HepG2 (cell line): ENCODE results near the gene VPS11. TPM values are rescaled to one million over a fixed set of nuclear protein-coding genes. Genes with fewer than 3 reads are reported as not detected.

Experiments
- ARNT2 ChIP-seq: sonication (generic); formaldehyde crosslinking; IDR thresholded peaks from 2 replicates; pipeline ENCODE4 v1.8.0; 2022; ENCODE audit warnings: mild to moderate bottlenecking, low read depth, missing genetic modification reagents, moderate library complexity
- ATAD3A ChIP-seq: sonication (generic); formaldehyde crosslinking; IDR thresholded peaks from 2 replicates; pipeline ENCODE4 v1.4.0; 2020; ENCODE audit warnings: missing genetic modification reagents
- ATF7 ChIP-seq, 2 experiments: fragments of 450-650 bp in 1 of 2; sonication (generic) in 1 of 2; formaldehyde crosslinking in 1 of 2; IDR thresholded peaks; 2 replicates each; pipeline versions ENCODE4 v1.4.0 to v1.6.1; 2016 to 2020; ENCODE audit warnings: antibody characterized with exemption in 1 of 2, mild to moderate bottlenecking in 1 of 2, missing genetic modification reagents in 1 of 2
- ATF7-NPFF ChIP-seq: sonication (generic); formaldehyde crosslinking; IDR thresholded peaks from 2 replicates; pipeline ENCODE4 v1.8.1; 2023; ENCODE audit warnings: mild to moderate bottlenecking, low read depth, missing genetic modification reagents, moderate library complexity
- ERF ChIP-seq: IDR thresholded peaks from 2 replicates; pipeline ENCODE4 v1.6.1; 2018; ENCODE audit warnings: missing biosample characterization, missing genetic modification reagents
- FOSL1 ChIP-seq: sonication (generic); formaldehyde crosslinking; IDR thresholded peaks from 2 replicates; pipeline ENCODE4 v1.9.0; 2021; ENCODE audit warnings: missing genetic modification reagents, borderline replicate concordance
- GATAD1 ChIP-seq: IDR thresholded peaks from 2 replicates; pipeline ENCODE4 v1.6.1; 2016; ENCODE audit warnings: missing genetic modification reagents, missing compliant biosample characterization
- HBP1 ChIP-seq: IDR thresholded peaks from 2 replicates; pipeline ENCODE4 v1.6.1; 2016; ENCODE audit warnings: low read depth, control low read depth
- HOXD1 ChIP-seq: sonication (generic); formaldehyde crosslinking; IDR thresholded peaks from 2 replicates; pipeline ENCODE4 v1.5.0; 2020; ENCODE audit warnings: missing genetic modification reagents
- KLF11 ChIP-seq: IDR thresholded peaks from 2 replicates; pipeline ENCODE4 v1.6.1; 2016; ENCODE audit warnings: missing compliant biosample characterization
- MAFG ChIP-seq: sonication (generic); formaldehyde crosslinking; IDR thresholded peaks from 2 replicates; pipeline ENCODE4 v1.5.1; 2020; ENCODE audit warnings: mild to moderate bottlenecking, missing genetic modification reagents
- NFATC3 ChIP-seq: sonication (generic); formaldehyde crosslinking; IDR thresholded peaks from 2 replicates; pipeline ENCODE4 v1.5.1; 2020; ENCODE audit warnings: mild to moderate bottlenecking, missing genetic modification reagents
- NPAS2 ChIP-seq: sonication (generic); formaldehyde crosslinking; IDR thresholded peaks from 2 replicates; pipeline ENCODE4 v1.8.0; 2022; ENCODE audit warnings: mild to moderate bottlenecking, missing genetic modification reagents, borderline replicate concordance
- PHF21A ChIP-seq: sonication (generic); formaldehyde crosslinking; IDR thresholded peaks from 2 replicates; pipeline ENCODE4 v1.5.0; 2020; ENCODE audit warnings: mild to moderate bottlenecking, missing genetic modification reagents
- PRMT3 ChIP-seq: sonication (generic); formaldehyde crosslinking; IDR thresholded peaks from 2 replicates; pipeline ENCODE4 v1.8.1; 2022; ENCODE audit warnings: low read depth, mild to moderate bottlenecking, moderate library complexity, missing genetic modification reagents, borderline replicate concordance
- RELA ChIP-seq: sonication (generic); formaldehyde crosslinking; IDR thresholded peaks from 2 replicates; pipeline ENCODE4 v1.4.0; 2020; ENCODE audit warnings: missing genetic modification reagents
- SMC3 ChIP-seq: IDR thresholded peaks from 2 replicates; pipeline ENCODE4 v1.6.1; 2011; ENCODE audit warnings: low read length, improper control_type of control experiment
- THRA ChIP-seq: sonication (generic); formaldehyde crosslinking; IDR thresholded peaks from 2 replicates; pipeline ENCODE4 v1.4.0; 2020; ENCODE audit warnings: missing genetic modification reagents, borderline replicate concordance
- ZBTB21 ChIP-seq: sonication (generic); formaldehyde crosslinking; IDR thresholded peaks from 2 replicates; pipeline ENCODE4 v1.4.0; 2020; ENCODE audit warnings: missing genetic modification reagents
- ZFP36L2 ChIP-seq: sonication (generic); formaldehyde crosslinking; IDR thresholded peaks from 2 replicates; pipeline ENCODE4 v1.4.0; 2020; ENCODE audit warnings: missing genetic modification reagents
- polyA plus RNA-seq, 8 experiments: library from polyadenylated mRNA; depleted of rRNA in 3 of 8; stranded (reverse) in 7 of 8; unstranded in 1 of 8; fragments of >200 nt; fragmentation: Illumina TruSeq in 4 of 8; extraction: Trizol in 4 of 8; gene quantifications; 2 replicates each; pipeline versions ENCODE4 v1.2.1 to v1.2.3, GENCODE V29; 2011 to 2016; ENCODE audit warnings: low read depth in 4 of 8, missing spikeins in 1 of 8, mixed read lengths in 1 of 8; ENCODE audit not compliant: insufficient read depth in 1 of 8
- total RNA-seq, 5 experiments: library from RNA; depleted of rRNA; stranded (reverse); fragments of >200 nt; fragmentation: Illumina TruSeq; extraction: Trizol; gene quantifications; 2 replicates each; pipeline ENCODE4 v1.2.3, GENCODE V29; 2016; ENCODE audit warnings: low read depth in 1 of 5
- TF ChIP-seq, protein P1 (sequence below): sonication (generic); formaldehyde crosslinking; IDR thresholded peaks from 2 replicates; pipeline ENCODE4 v1.8.0; 2022; ENCODE audit warnings: low read depth, missing genetic modification reagents
- TF ChIP-seq, protein P2 (sequence below): sonication (generic); formaldehyde crosslinking; IDR thresholded peaks from 2 replicates; pipeline ENCODE4 v1.5.1; 2020; ENCODE audit warnings: mild to moderate bottlenecking, missing genetic modification reagents, moderate library complexity
- TF ChIP-seq, protein P3 (sequence below): sonication (generic); formaldehyde crosslinking; IDR thresholded peaks from 2 replicates; pipeline ENCODE4 v1.4.0; 2020; ENCODE audit warnings: mild to moderate bottlenecking, missing genetic modification reagents
- TF ChIP-seq, protein P4 (sequence below): sonication (generic); formaldehyde crosslinking; IDR thresholded peaks from 2 replicates; pipeline ENCODE4 v1.5.0; 2020; ENCODE audit warnings: mild to moderate bottlenecking, low read depth, missing genetic modification reagents, borderline replicate concordance

VPS11 gene
- total and polyA plus RNA-seq, 2 of the 13 experiments (the other 11 are each of a cell fraction or from before 2014, with no cell fraction given), result 13.7 to 21.6 TPM

- TF ChIP-seq HBP1 (CRISPR knock-in tag), result 0 out of 2 replicates have a peak, but pooled peaks have one; percentile 45
- peak; percentile 31; the same call in 1 of the 2 replicates for TF ChIP-seq ATF7-NPFF (CRISPR knock-in tag)
- TF ChIP-seq, protein P1, sequence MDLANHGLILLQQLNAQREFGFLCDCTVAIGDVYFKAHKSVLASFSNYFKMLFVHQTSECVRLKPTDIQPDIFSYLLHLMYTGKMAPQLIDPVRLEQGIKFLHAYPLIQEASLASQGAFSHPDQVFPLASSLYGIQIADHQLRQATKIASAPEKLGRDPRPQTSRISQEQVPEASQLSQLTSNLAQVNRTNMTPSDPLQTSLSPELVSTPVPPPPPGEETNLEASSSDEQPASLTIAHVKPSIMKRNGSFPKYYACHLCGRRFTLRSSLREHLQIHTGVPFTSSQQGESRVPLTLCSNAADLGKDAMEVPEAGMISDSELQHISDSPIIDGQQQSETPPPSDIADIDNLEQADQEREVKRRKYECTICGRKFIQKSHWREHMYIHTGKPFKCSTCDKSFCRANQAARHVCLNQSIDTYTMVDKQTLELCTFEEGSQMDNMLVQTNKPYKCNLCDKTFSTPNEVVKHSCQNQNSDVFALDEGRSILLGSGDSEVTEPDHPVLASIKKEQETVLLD (CRISPR knock-in tag), result peak; percentile 92
- TF ChIP-seq PHF21A (CRISPR knock-in tag), result peak; percentile 94
- TF ChIP-seq NFATC3 (CRISPR knock-in tag), result no peak
- TF ChIP-seq FOSL1 (CRISPR knock-in tag), result no peak
- TF ChIP-seq RELA, result no peak
- 0 out of 2 replicates have a peak, but pooled peaks have one; percentile 35 for TF ChIP-seq THRA (CRISPR knock-in tag)
- TF ChIP-seq HOXD1 (CRISPR knock-in tag), result no peak
- TF ChIP-seq GATAD1 (CRISPR knock-in tag), result peak; percentile 81
- TF ChIP-seq MAFG (CRISPR knock-in tag), result no peak
- no peak for TF ChIP-seq ZFP36L2 (CRISPR knock-in tag)
- no peak for TF ChIP-seq ZBTB21
- no peak; the same call in 1 of the 2 replicates for TF ChIP-seq ERF (CRISPR knock-in tag)
- no peak for TF ChIP-seq PRMT3 (CRISPR knock-in tag)
- TF ChIP-seq NPAS2 (CRISPR knock-in tag), result no peak
- no peak for TF ChIP-seq ATAD3A (CRISPR knock-in tag)
- TF ChIP-seq, protein P2, sequence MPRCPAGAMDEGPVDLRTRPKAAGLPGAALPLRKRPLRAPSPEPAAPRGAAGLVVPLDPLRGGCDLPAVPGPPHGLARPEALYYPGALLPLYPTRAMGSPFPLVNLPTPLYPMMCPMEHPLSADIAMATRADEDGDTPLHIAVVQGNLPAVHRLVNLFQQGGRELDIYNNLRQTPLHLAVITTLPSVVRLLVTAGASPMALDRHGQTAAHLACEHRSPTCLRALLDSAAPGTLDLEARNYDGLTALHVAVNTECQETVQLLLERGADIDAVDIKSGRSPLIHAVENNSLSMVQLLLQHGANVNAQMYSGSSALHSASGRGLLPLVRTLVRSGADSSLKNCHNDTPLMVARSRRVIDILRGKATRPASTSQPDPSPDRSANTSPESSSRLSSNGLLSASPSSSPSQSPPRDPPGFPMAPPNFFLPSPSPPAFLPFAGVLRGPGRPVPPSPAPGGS (CRISPR knock-in tag), result 0 out of 2 replicates have a peak, but pooled peaks have one; percentile 34
- no peak for TF ChIP-seq ARNT2 (CRISPR knock-in tag)
- TF ChIP-seq SMC3, result no peak
- TF ChIP-seq, protein P3, sequence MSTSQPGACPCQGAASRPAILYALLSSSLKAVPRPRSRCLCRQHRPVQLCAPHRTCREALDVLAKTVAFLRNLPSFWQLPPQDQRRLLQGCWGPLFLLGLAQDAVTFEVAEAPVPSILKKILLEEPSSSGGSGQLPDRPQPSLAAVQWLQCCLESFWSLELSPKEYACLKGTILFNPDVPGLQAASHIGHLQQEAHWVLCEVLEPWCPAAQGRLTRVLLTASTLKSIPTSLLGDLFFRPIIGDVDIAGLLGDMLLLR (CRISPR knock-in tag), result no peak
- TF ChIP-seq KLF11 (CRISPR knock-in tag), result no peak
- TF ChIP-seq ATF7 (IDR thresholded peaks at IDR 0.05), result no peak
- TF ChIP-seq ATF7 (CRISPR knock-in tag; IDR thresholded peaks at IDR 0.05), result no peak
- TF ChIP-seq, protein P4, sequence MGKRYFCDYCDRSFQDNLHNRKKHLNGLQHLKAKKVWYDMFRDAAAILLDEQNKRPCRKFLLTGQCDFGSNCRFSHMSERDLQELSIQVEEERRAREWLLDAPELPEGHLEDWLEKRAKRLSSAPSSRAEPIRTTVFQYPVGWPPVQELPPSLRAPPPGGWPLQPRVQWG (CRISPR knock-in tag), result no peak
These were observed 10.4 kb upstream of the VPS11 start, which contains the start of gene HYOU1 (continued) for GRCh38 chr11:119057000-119057769.
